Subcutaneous abdominal adipose tissue (tissue), 5 donors: ENCODE measurements around the gene RAB44.

Experiments used
- H3K27ac ChIP-seq: one replicate; pipeline ENCODE4 v1.7.0; 2013; ENCODE audit warnings: low read depth, mild to moderate bottlenecking, inconsistent platforms, low read length, moderate library complexity
- H3K27me3 ChIP-seq, 5 donors: one replicate each; pipeline ENCODE4 v1.7.0; 2013; ENCODE audit warnings: low read length in 5 of 5, inconsistent platforms in 1 of 5; ENCODE audit not compliant: control insufficient read depth in 5 of 5, insufficient read depth in 4 of 5
- H3K36me3 ChIP-seq, 5 donors: one replicate each; pipeline ENCODE4 v1.7.0; 2013; ENCODE audit warnings: low read length in 5 of 5; ENCODE audit not compliant: control insufficient read depth in 5 of 5, insufficient read depth in 5 of 5
- H3K4me1 ChIP-seq, 5 donors: one replicate each; pipeline ENCODE4 v1.7.0; 2013; ENCODE audit warnings: low read length in 5 of 5, mild to moderate bottlenecking in 3 of 5, moderate library complexity in 1 of 5; ENCODE audit not compliant: control insufficient read depth in 5 of 5, insufficient read depth in 5 of 5
- H3K4me3 ChIP-seq, 5 donors: one replicate each; pipeline ENCODE4 v1.7.0; 2013; ENCODE audit warnings: low read length in 5 of 5, low read depth in 1 of 5
- H3K9ac ChIP-seq, 5 donors: one replicate each; pipeline ENCODE4 v1.7.0; 2013; ENCODE audit warnings: low read length in 5 of 5, mild to moderate bottlenecking in 4 of 5, moderate library complexity in 3 of 5
- H3K9me3 ChIP-seq, 5 donors: one replicate each; pipeline ENCODE4 v1.7.0; 2013; ENCODE audit warnings: low read length in 5 of 5; ENCODE audit not compliant: control insufficient read depth in 5 of 5
- donor health status: healthy.
- donor health status: healthy.
- donor health status: healthy.
- donor health status: healthy.
- donor health status: healthy.

Gene RAB44

GRCh38 chr6:36746251-36746650, 48.6 kb downstream of the RAB44 start:
- H3K4me3 ChIP-seq, result no peak overlapping the region
- H3K9ac ChIP-seq, result no peak overlapping the region
- H3K36me3 ChIP-seq, result no peaks in the 10 kb centered on the region
- peaks cover 0 to 22% (median 11%) of the 10 kb centered on the region in 5 donors for H3K9me3 ChIP-seq
- no peak overlapping the region for H3K27ac ChIP-seq
- H3K27me3 ChIP-seq, result peaks cover 0 to 3% (median 0%) of the 10 kb centered on the region in 5 donors
- H3K4me1 ChIP-seq, result peaks cover 0 to under 1% (median 0%) of the 10 kb centered on the region in 5 donors

- Histone ChIP-seq H3K4me1 (peaks cover 0 to 14% (median 3%) of the 10 kb centered on the region in 5 donors), H3K27ac (no peak overlapping the region), H3K9ac (no peak overlapping the region), H3K9me3 (peaks cover 0 to 22% (median 11%) of the 10 kb centered on the region in 5 donors), H3K27me3 (peaks cover 0 to 2% (median 0%) of the 10 kb centered on the region in 5 donors), H3K36me3 (no peaks in the 10 kb centered on the region), H3K4me3 (no peak overlapping the region)
Observed at GRCh38 chr6:36749829-36750489, 52.3 kb downstream of the RAB44 start.

- peaks cover 0 to 21% (median 3%) of the 10 kb centered on the region in 5 donors for H3K4me1 ChIP-seq
- no peaks in the 10 kb centered on the region for H3K36me3 ChIP-seq
- H3K9me3 ChIP-seq, result peaks cover 0 to 22% (median 11%) of the 10 kb centered on the region in 5 donors
- no peak overlapping the region for H3K27ac ChIP-seq
- H3K27me3 ChIP-seq, result peaks cover 0 to 1% (median 0%) of the 10 kb centered on the region in 5 donors
- no peak overlapping the region for H3K9ac ChIP-seq
- H3K4me3 ChIP-seq, result no peak overlapping the region
Observed at GRCh38 chr6:36751091-36751490, 53.5 kb downstream of the RAB44 start.

GRCh38 chr6:36751833-36752186, 54.2 kb downstream of the RAB44 start:
- Histone ChIP-seq H3K4me1 (peaks cover 0 to 28% (median 5%) of the 10 kb centered on the region in 5 donors), H3K36me3 (no peaks in the 10 kb centered on the region), H3K27me3 (no peaks in the 10 kb centered on the region), H3K27ac (no peak overlapping the region), H3K9ac (no peak overlapping the region), H3K4me3 (no peak overlapping the region), H3K9me3 (peaks cover 0 to 22% (median 11%) of the 10 kb centered on the region in 5 donors)

- Histone ChIP-seq H3K27ac (no peak overlapping the region), H3K4me1 (peaks cover 0 to 34% (median 7%) of the 10 kb centered on the region in 5 donors), H3K9ac (no peak overlapping the region), H3K4me3 (no peak overlapping the region), H3K9me3 (peaks cover 0 to 22% (median 11%) of the 10 kb centered on the region in 5 donors), H3K27me3 (no peaks in the 10 kb centered on the region), H3K36me3 (no peaks in the 10 kb centered on the region)
Observed at GRCh38 chr6:36752187-36752885, 54.7 kb downstream of the RAB44 start.

- H3K27me3 ChIP-seq, result no peaks in the 10 kb centered on the region
- peaks cover 0 to 37% (median 7%) of the 10 kb centered on the region in 5 donors for H3K4me1 ChIP-seq
- H3K4me3 ChIP-seq, result no peak overlapping the region
- H3K27ac ChIP-seq, result no peak overlapping the region
- H3K9me3 ChIP-seq, result peaks cover 0 to 22% (median 11%) of the 10 kb centered on the region in 5 donors
- H3K36me3 ChIP-seq, result no peaks in the 10 kb centered on the region
- no peak overlapping the region for H3K9ac ChIP-seq
Observed at GRCh38 chr6:36752886-36753506, 55.4 kb downstream of the RAB44 start.

- H3K4me3 ChIP-seq, result no peak overlapping the region
Observed at GRCh38 chr6:36753671-36754405, 56.2 kb downstream of the RAB44 start.

GRCh38 chr6:36754582-36755434, 57.2 kb downstream of the RAB44 start:
- Histone ChIP-seq H3K4me3 (no peak overlapping the region), H3K27me3 (no peaks in the 10 kb centered on the region), H3K27ac (no peak overlapping the region), H3K4me1 (peaks cover 0 to 37% (median 7%) of the 10 kb centered on the region in 5 donors), H3K36me3 (no peaks in the 10 kb centered on the region), H3K9ac (no peak overlapping the region), H3K9me3 (peaks cover 0 to 11% (median 8%) of the 10 kb centered on the region in 5 donors)

More at GRCh38 chr6:36753671-36754405, 56.2 kb downstream of the RAB44 start:
- Histone ChIP-seq H3K27me3 (no peaks in the 10 kb centered on the region), H3K4me1 (peaks cover 0 to 37% (median 7%) of the 10 kb centered on the region in 5 donors), H3K9ac (no peak overlapping the region), H3K9me3 (peaks cover 0 to 13% (median 11%) of the 10 kb centered on the region in 5 donors), H3K27ac (no peak overlapping the region), H3K36me3 (no peaks in the 10 kb centered on the region)
